ENCODE measurements around the gene PLEK.

Gene PLEK

GRCh38 chr2:68362749-68363148 is 2.3 kb upstream of the PLEK start:
- peak overlapping the region; percentile 68 for H3K4me2 ChIP-seq
- H3K36me3 ChIP-seq (ENCODE audit: insufficient read depth), result no peaks in the 10 kb centered on the region
- H3K79me2 ChIP-seq (ENCODE audit: insufficient read depth, low read depth), result no peaks in the 10 kb centered on the region
- TF ChIP-seq CTCF (conservative IDR thresholded peaks at IDR 0.05; ENCODE audit: low read depth, low read length), result no peak
- peak overlapping the region; percentile 96 for H2AFZ ChIP-seq (ENCODE audit: low read depth)
- H3K9ac ChIP-seq, result peak overlapping the region; percentile 37; the same call in 1 of the 2 replicates
- H3K4me1 ChIP-seq (ENCODE audit: low read depth, poor library complexity, severe bottlenecking), result peaks cover 36% of the 10 kb centered on the region
- H3K27me3 ChIP-seq (ENCODE audit: insufficient read depth, low read depth), result no peaks in the 10 kb centered on the region
- H3K4me3 ChIP-seq (IDR thresholded peaks at IDR 0.05; ENCODE audit: insufficient read depth, low read depth, low read length), result peak overlapping the region; percentile 7
- peak overlapping the region; percentile 40; the same call in 1 of the 2 replicates for H3K27ac ChIP-seq
- no peaks in the 10 kb centered on the region for H4K20me1 ChIP-seq (ENCODE audit: insufficient read depth)

GRCh38 chr2:68363721-68364120 is 1.4 kb upstream of the PLEK start:
- Histone ChIP-seq H3K4me2 (peak overlapping the region; percentile 29; the same call in 1 of the 2 replicates), H2AFZ (ENCODE audit: low read depth) (no peak overlapping the region), H3K79me2 (ENCODE audit: insufficient read depth, low read depth) (no peaks in the 10 kb centered on the region), H4K20me1 (ENCODE audit: insufficient read depth) (no peaks in the 10 kb centered on the region), H3K9ac (no peak overlapping the region), H3K36me3 (ENCODE audit: insufficient read depth) (no peaks in the 10 kb centered on the region), H3K4me3 (IDR thresholded peaks at IDR 0.05; ENCODE audit: insufficient read depth, low read depth, low read length) (no peak overlapping the region), H3K27ac (no peak overlapping the region), H3K4me1 (ENCODE audit: low read depth, poor library complexity, severe bottlenecking) (peaks cover 28% of the 10 kb centered on the region), H3K27me3 (ENCODE audit: insufficient read depth, low read depth) (no peaks in the 10 kb centered on the region)
- no peak for TF ChIP-seq CTCF (conservative IDR thresholded peaks at IDR 0.05; ENCODE audit: low read depth, low read length)

GRCh38 chr2:68366083-68366560 is 1.0 kb downstream of the PLEK start:
- Histone ChIP-seq H3K36me3 (ENCODE audit: insufficient read depth) (no peaks in the 10 kb centered on the region), H3K4me1 (ENCODE audit: low read depth, poor library complexity, severe bottlenecking) (peaks cover 30% of the 10 kb centered on the region), H3K79me2 (ENCODE audit: insufficient read depth, low read depth) (no peaks in the 10 kb centered on the region), H2AFZ (ENCODE audit: low read depth) (no peak overlapping the region), H3K4me2 (no peak overlapping the region), H4K20me1 (ENCODE audit: insufficient read depth) (no peaks in the 10 kb centered on the region), H3K9ac (no peak overlapping the region), H3K4me3 (IDR thresholded peaks at IDR 0.05; ENCODE audit: insufficient read depth, low read depth, low read length) (no peak overlapping the region), H3K27ac (no peak overlapping the region), H3K27me3 (ENCODE audit: insufficient read depth, low read depth) (no peaks in the 10 kb centered on the region)
- no peak for TF ChIP-seq CTCF (conservative IDR thresholded peaks at IDR 0.05; ENCODE audit: low read depth, low read length)

GRCh38 chr2:68367953-68368653 is 3.0 kb downstream of the PLEK start:
- Histone ChIP-seq H3K79me2 (ENCODE audit: insufficient read depth, low read depth) (no peaks in the 10 kb centered on the region), H3K36me3 (ENCODE audit: insufficient read depth) (no peaks in the 10 kb centered on the region), H3K27me3 (ENCODE audit: insufficient read depth, low read depth) (no peaks in the 10 kb centered on the region), H3K4me2 (no peak overlapping the region), H3K9ac (no peak overlapping the region), H3K27ac (no peak overlapping the region), H4K20me1 (ENCODE audit: insufficient read depth) (no peaks in the 10 kb centered on the region), H2AFZ (ENCODE audit: low read depth) (no peak overlapping the region), H3K4me1 (ENCODE audit: low read depth, poor library complexity, severe bottlenecking) (peaks cover 31% of the 10 kb centered on the region), H3K4me3 (IDR thresholded peaks at IDR 0.05; ENCODE audit: insufficient read depth, low read depth, low read length) (no peak overlapping the region)
- no peak for TF ChIP-seq CTCF (conservative IDR thresholded peaks at IDR 0.05; ENCODE audit: low read depth, low read length)

Measured in KMS-11 (cell line).